ENCODE results near the gene FANCE. TPM values are rescaled to one million over a fixed set of nuclear protein-coding genes. Genes with fewer than 3 reads are reported as not detected.
"Not testable (repeated sequence)": the region's sequence is repeated elsewhere in the genome, so short reads cannot be mapped to it uniquely, and the experiment has no call there.

The FANCE gene
- total RNA-seq, 1 experiment from 2014 or later, result 7.0 TPM

DNA sequence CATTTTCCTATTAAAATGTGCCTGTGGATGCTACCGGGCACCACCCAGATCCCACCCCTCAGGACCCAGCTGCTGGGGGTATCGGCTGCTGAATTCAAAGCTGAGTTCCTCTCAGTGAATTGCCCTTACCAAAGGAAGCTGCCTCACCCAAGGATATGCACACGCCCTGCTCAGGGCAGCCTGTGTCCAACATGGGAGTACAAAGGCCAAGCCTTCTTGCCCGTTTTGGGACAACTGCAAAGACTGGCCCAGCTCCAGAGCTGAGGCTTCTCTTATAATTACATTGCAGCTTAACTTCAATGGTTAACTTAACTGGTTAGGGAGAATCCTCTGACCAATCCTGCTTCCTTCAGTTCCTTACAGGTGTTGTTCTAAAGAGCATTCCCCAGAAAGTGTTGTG, 19.8 kb upstream of the FANCE start:
- DNase-seq (ENCODE audit: low read depth), result no peak

DNA sequence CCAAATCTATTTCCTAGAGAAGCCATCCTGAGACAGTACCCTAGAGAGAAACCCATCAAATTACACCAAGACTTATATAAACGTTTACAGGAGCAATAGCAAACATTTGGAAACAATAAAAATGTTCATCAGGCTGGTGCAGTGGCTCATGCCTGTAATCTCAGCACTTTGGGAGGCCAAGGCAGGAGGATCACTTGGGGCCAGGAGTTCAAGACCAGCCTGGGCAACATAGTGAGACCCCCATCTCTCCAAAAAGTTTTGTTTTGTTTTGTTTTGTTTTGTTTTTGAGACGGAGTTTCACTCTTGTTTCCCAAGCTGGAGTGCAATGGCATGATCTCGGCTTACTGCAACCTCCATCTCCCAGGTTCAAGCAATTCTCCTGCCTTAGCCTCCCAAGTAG, 19.4 kb upstream of the FANCE start:
- not testable (repeated sequence) for DNase-seq (ENCODE audit: low read depth)

GRCh38 chr6:35435074-35435837, 16.9 kb upstream of the FANCE start:
- no peak for DNase-seq (ENCODE audit: low read depth)

GRCh38 chr6:35436071-35436857, 15.9 kb upstream of the FANCE start:
- DNase-seq (ENCODE audit: low read depth), result no peak

DNA sequence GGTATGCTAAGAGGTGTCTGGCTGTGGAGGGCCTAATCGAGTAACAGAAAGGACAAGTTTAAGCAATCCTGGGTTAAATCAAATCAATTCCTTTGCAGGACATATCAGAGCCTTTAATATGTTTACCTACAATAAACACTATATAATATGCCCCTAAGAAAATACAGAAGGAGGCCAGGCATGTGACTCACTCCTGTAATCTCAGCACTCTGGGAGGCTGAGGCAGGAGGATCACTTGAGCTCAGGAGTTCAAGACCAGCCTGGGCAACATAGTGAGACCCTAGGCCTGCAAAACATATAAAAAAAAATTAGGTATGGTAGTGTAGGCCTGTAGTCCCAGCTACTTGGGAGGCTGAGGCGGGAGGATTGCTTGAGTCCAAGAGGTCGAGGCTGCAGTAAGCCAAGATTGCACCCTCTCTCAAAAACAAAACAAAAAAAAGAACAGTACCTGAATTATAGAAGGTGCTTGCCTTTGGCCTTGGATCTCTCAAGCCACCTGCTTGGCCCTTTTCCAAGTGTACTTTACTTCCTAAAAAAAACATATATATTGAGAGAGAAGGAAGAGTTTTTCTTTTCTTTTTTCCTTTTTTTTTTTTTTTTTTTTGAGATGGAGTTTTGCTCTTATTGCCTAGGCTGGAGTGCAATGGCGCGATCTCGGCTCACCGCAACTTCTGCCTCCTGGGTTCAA, 13.6 kb upstream of the FANCE start:
- DNase-seq (ENCODE audit: low read depth), result not testable (repeated sequence)

DNA sequence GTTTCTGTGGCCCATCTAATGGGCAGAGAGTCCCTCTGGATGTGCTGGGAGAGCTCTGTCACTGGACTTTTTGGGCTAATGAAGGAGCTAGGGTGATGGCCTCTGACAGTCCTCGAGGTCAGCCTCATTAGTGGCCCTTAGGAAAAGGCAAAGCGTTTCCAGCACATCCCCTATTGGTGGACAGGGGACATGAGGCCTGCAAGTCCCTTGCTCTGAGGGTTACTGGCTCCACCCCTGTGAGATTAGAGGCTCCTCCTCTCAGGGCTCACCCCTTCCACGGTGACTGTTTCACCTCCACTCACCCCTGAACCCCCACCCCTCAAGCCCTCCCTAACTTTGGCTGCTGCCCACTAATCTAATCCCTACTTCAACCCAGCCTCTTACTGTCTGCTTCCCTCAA, 12.8 kb upstream of the FANCE start:
- DNase-seq (ENCODE audit: low read depth), result no peak

- DNase-seq (ENCODE audit: low read depth), result no peak
These were observed 10.9 kb upstream of the FANCE start for GRCh38 chr6:35441205-35441604.

- DNase-seq (ENCODE audit: low read depth), result no peak
These were observed 10.5 kb upstream of the FANCE start for GRCh38 chr6:35441642-35442041.

DNA sequence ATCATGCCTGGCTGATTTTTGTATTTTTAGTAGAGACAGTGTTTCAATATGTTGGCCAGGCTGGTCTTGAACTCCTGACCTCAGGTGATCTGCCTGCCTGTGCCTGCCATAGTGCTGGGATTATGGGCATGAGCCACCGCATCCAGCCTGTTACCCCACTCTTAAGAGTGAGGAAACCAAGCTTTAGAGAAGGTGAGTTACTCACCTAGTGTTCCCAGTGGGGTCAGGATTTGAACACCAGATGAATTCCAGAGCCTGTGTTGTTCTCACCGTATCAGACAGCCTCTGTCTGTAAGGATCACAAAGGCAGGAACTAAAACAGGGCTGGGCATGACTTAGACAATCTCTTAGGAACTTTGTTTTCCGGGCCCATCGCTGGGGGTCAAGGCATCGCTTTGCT, 9.4 kb upstream of the FANCE start:
- no peak for DNase-seq (ENCODE audit: low read depth)

- DNase-seq (ENCODE audit: low read depth), result no peak
These were observed 8.7 kb upstream of the FANCE start for GRCh38 chr6:35443341-35444030.

DNA sequence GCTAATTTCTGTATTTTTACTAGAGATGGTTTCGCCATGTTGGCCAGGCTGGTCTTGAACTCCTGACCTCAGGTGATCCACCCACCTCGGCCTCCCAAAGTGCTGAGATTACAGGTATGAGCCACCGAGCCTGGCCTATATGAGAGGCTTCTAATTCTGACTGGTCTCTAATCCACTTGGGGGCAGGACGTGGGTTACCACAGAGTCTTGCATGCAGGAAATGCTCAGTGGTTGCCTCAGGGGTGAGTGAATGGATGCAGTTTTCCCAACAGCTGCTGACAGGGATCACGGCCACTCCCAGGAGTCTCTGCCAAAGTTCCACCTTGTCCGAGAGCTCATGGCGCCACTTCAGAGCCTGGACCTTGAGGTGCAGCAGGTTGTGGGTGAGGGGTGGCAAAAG, 6.4 kb upstream of the FANCE start:
- peak; percentile 56 for DNase-seq (ENCODE audit: low read depth)

DNA sequence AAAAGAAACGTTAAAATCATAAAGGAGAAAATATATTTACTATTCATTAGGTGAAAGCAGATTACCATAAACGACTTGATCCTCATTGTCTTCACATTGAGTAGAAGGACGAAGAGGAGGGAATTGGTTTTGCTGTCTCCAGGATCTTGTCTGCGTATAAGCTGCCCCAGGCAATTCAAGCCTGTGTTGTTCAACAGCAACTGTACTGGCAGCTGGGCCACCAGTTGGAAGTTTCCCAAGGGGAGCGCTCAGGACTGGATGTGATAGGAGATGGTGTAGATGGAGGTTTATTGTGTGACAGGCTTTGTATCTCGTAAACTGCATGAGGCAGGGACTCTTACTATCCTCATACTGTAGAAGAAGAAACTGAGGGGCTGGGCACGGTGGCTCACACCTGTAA, 3.9 kb upstream of the FANCE start:
- peak; percentile 64 for DNase-seq (ENCODE audit: low read depth)

DNA sequence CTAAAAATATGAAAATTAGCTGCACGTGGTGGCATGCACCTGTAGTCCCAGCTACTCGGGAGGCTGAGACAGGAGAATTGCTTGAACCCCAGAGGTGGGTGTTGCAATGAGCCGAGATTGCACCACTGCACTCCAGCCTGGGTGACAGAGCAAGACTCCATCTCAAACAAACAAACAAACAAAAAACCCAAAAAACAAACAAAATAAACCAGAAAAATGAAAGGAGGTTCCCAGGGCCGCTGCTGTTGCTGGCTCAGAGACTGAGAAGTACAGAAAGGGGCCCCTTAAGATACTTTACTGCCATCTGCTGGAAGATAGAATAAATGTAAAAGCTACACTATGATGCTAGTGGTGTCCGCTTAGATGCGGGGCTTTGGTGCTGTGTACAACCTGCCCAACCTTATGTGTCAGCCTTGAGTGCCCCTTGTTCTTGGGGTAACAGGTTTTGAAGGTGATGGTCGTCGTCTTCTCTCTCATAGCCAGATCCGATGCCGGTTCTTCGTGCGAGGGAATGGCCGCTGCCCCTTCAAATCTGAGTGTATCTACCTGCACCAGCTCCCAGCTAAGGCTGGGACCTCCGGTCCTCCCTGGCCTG, 2.8 kb upstream of the FANCE start:
- DNase-seq (ENCODE audit: low read depth), result peak; percentile 72

DNA sequence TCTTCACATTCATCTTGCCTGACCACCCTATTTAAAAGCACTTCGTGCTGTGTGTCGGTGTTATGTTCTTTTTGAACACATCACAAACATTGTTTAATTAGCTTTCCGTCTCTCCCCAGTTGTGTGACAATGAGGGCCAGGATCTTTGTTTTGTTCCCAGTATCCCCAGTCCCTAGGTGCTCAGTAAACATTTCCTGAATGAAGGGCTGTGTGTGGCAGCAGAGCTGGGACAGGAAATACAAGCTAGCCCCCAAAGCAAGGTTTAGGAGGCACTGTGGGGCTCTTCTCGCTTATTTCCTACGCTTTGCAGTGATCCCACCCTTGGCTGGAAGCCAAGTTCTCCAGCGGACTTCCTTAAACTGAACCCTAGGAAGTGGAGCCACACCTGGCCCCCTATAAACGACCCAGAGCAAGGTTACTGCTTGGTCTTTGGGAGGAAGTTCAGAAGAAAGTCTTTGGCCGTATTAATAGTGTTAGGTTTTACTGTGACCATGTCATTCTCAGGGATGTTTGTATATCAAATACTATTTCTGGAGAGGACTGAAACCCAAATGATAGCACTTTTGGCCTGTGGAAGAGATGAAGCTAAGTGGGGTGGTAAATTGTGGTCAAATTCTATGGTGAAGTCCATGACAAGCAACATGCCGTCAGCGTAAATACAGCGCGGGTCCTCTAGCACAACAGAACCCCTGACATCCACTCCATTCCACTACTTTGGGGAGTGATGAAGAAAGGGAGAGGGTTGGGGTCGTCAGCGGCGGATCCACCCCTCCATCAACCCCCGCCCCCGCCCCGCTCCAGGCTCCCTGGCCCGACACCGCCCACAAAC, 570 bp upstream of the FANCE start:
- no peak for DNase-seq (ENCODE audit: low read depth)

DNA sequence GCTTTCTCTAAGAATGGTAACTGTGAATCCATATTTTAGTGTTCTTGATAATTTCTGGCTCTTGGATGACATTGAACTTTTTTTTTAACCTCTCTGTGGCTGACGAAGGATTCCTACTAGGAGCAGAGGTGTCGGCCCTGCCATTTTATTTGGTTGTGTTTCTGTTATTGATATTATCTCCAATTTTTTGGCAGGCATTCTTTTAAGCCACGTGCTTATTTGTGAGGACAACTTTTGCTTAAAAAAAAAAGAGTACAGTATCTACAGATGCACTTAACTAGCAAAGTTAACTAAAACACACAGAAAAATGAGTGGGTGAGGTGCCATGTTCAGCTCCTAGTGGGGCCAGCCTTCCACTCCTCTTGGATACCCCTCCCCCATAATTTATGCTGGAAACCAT, 1.1 kb downstream of the FANCE start:
- DNase-seq (ENCODE audit: low read depth), result no peak

DNA sequence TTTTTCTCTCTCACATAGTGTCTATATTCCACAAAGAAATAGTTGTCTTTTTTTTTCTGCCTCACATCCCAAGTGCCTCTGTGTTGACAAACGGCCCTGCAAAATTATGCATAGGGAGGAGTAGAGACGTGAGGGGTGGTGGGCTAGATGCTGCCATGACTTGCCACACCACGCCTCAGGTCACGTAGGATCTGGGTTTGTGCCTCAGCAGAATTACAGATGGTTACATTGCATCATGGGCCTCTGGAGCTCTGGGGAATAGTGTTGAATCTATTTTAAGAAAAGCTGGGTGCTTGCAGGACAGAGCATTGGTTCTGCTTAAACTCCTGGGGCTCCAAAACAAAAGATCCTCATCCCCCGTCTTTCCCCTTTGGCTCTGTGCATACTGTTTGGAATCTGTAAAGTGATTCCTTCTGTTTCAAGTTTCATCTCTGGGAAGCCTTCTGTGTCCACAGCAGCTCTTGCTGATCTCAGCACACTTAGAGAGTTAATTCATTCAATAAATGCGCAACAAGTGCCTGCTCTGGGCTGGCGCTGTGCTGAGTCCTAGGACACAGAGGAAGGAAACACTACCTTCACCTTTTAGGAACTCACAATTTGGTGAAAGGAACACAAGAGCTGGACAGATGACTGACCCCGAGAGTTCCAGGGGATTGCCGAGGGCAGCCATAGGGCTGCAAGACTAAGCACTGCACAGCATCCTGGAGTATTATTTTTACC, 2.4 kb downstream of the FANCE start:
- DNase-seq (ENCODE audit: low read depth), result no peak

- no peak for DNase-seq (ENCODE audit: low read depth)
These were observed 5.8 kb downstream of the FANCE start for GRCh38 chr6:35457907-35458306.

- no peak for DNase-seq (ENCODE audit: low read depth)
These were observed 9.1 kb downstream of the FANCE start for GRCh38 chr6:35461270-35461669.

DNA sequence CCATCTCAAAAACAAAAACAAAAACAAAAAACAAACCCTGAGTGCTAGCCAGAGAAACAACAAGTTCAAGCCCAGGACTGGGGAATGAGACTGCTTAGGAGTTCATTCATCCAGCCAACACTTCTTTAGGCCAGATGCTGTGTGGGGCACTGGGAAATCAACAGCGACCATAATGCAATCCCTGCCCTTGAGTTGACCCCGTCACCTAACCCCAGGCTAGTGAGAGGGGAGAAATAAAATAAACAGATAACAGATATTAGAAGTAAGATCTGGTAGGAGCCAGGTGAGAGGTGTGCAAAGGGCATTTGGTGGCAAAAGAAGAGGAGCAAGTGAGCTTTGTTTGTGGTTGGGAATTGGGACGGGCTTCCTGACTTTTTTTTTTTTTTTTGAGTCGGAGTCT, 11.2 kb downstream of the FANCE start:
- no peak for DNase-seq (ENCODE audit: low read depth)

- no peak for DNase-seq (ENCODE audit: low read depth)
These were observed 13.5 kb downstream of the FANCE start for GRCh38 chr6:35465646-35466045.

Measured in RPMI7951 (cell line).